H9 (cell line): ENCODE results near the gene TMEM145. TPM values are rescaled to one million over a fixed set of nuclear protein-coding genes. Genes with fewer than 3 reads are reported as not detected.

Experiments
- DNase-seq: peaks from one replicate; pipeline ENCODE4 v3.0.0-alpha.2; 2017
- H2AFZ ChIP-seq: one replicate; pipeline ENCODE4 v1.6.1; 2013; ENCODE audit warnings: mild to moderate bottlenecking, low read length, control low read depth, moderate library complexity
- H2AK5ac ChIP-seq: 2 replicates; pipeline ENCODE4 v1.6.1; 2013; ENCODE audit warnings: low read length, control low read depth, mixed read lengths; ENCODE audit not compliant: insufficient read length
- H2BK120ac ChIP-seq: one replicate; pipeline ENCODE4 v1.6.1; 2013; ENCODE audit warnings: low read depth, mild to moderate bottlenecking, low read length, control low read depth, inconsistent platforms; ENCODE audit not compliant: poor library complexity, severe bottlenecking
- H2BK12ac ChIP-seq: 2 replicates; pipeline ENCODE4 v1.6.1; 2013; ENCODE audit warnings: low read length, control low read depth, mixed read lengths, low read depth; ENCODE audit not compliant: insufficient read length
- H2BK15ac ChIP-seq: 2 replicates; pipeline ENCODE4 v1.6.1; 2013; ENCODE audit warnings: low read depth, low read length, control low read depth
- H2BK20ac ChIP-seq: one replicate; pipeline ENCODE4 v1.6.1; 2013; ENCODE audit warnings: low read depth, mild to moderate bottlenecking, low read length, control low read depth, inconsistent platforms; ENCODE audit not compliant: poor library complexity, severe bottlenecking
- H2BK5ac ChIP-seq: 2 replicates; pipeline ENCODE4 v1.6.1; 2013; ENCODE audit warnings: low read length, control low read depth, mixed read lengths; ENCODE audit not compliant: insufficient read length
- H3K14ac ChIP-seq: 2 replicates; pipeline ENCODE4 v1.6.1; 2013; ENCODE audit warnings: low read length, control low read depth; ENCODE audit not compliant: insufficient read depth
- H3K18ac ChIP-seq: 2 replicates; pipeline ENCODE4 v1.6.1; 2013; ENCODE audit warnings: low read depth, mild to moderate bottlenecking, mixed read lengths, low read length, control low read depth; ENCODE audit not compliant: insufficient read length
- H3K23ac ChIP-seq: 2 replicates; pipeline ENCODE4 v1.6.1; 2013; ENCODE audit warnings: low read length, control low read depth, mixed read lengths, low read depth; ENCODE audit not compliant: insufficient read length
- H3K23me2 ChIP-seq: 2 replicates; pipeline ENCODE4 v1.6.1; 2013; ENCODE audit warnings: low read depth, mild to moderate bottlenecking, mixed read lengths, low read length, control low read depth; ENCODE audit not compliant: insufficient read length, poor library complexity, severe bottlenecking
- H3K27ac ChIP-seq: 2 replicates; pipeline ENCODE4 v1.5.1; 2013; ENCODE audit warnings: low read length, control low read depth, mixed read lengths, low read depth; ENCODE audit not compliant: insufficient read length
- H3K27me3 ChIP-seq: 2 replicates; pipeline ENCODE4 v1.6.1; 2013; ENCODE audit warnings: low read length, control low read depth, inconsistent platforms; ENCODE audit not compliant: insufficient read depth
- H3K4ac ChIP-seq: 2 replicates; pipeline ENCODE4 v1.6.1; 2013; ENCODE audit warnings: low read depth, mild to moderate bottlenecking, control low read depth, inconsistent platforms, low read length, moderate library complexity
- H3K4me1 ChIP-seq: 2 replicates; pipeline ENCODE4 v1.6.1; 2013; ENCODE audit warnings: low read length, control low read depth, inconsistent platforms; ENCODE audit not compliant: insufficient read depth
- H3K4me2 ChIP-seq: 2 replicates; pipeline ENCODE4 v1.6.1; 2013; ENCODE audit warnings: low read length, control low read depth, mixed read lengths; ENCODE audit not compliant: insufficient read length, insufficient read depth
- H3K56ac ChIP-seq: 2 replicates; pipeline ENCODE4 v1.6.1; 2013; ENCODE audit warnings: low read depth, mild to moderate bottlenecking, mixed read lengths, low read length, control low read depth; ENCODE audit not compliant: insufficient read length
- H3K79me1 ChIP-seq: 2 replicates; pipeline ENCODE4 v1.6.1; 2013; ENCODE audit warnings: low read depth, mild to moderate bottlenecking, moderate library complexity, low read length, control low read depth, inconsistent platforms; ENCODE audit not compliant: insufficient read depth, poor library complexity, severe bottlenecking
- H3K79me2 ChIP-seq: 2 replicates; pipeline ENCODE4 v1.6.1; 2013; ENCODE audit warnings: low read length, control low read depth, inconsistent platforms; ENCODE audit not compliant: insufficient read depth
- H3K9ac ChIP-seq: 2 replicates; pipeline ENCODE4 v1.6.1; 2013; ENCODE audit warnings: low read length, control low read depth, mixed read lengths; ENCODE audit not compliant: insufficient read length; ENCODE audit errors: extremely low read depth
- H3K9me3 ChIP-seq: one replicate; pipeline ENCODE4 v1.6.1; 2013; ENCODE audit warnings: low read depth, low read length, inconsistent platforms; ENCODE audit not compliant: control insufficient read depth
- H3T11ph ChIP-seq: one replicate; pipeline ENCODE4 v1.6.1; 2013; ENCODE audit warnings: mild to moderate bottlenecking, low read length, control low read depth, inconsistent platforms
- H4K20me1 ChIP-seq: one replicate; pipeline ENCODE4 v1.6.1; 2013; ENCODE audit not compliant: control insufficient read depth, insufficient read length, insufficient read depth
- H4K5ac ChIP-seq: 2 replicates; pipeline ENCODE4 v1.6.1; 2013; ENCODE audit warnings: low read depth, mild to moderate bottlenecking, mixed read lengths, low read length, control low read depth; ENCODE audit not compliant: insufficient read length
- H4K8ac ChIP-seq: replicated peaks from 2 replicates; pipeline ENCODE4 v1.6.1; 2013; ENCODE audit warnings: low read length, control low read depth, mixed read lengths, low read depth; ENCODE audit not compliant: insufficient read length
- H4K91ac ChIP-seq: 2 replicates; pipeline ENCODE4 v1.6.1; 2013; ENCODE audit warnings: low read depth, mild to moderate bottlenecking, moderate library complexity, mixed read lengths, low read length, control low read depth; ENCODE audit not compliant: insufficient read length
- H3K27ac Mint-ChIP-seq, 3 experiments: 2 replicates in 2 of 3; 3 replicates in 1 of 3; pipeline ENCODE4 v1.8.0; 2020 to 2021; ENCODE audit warnings: mixed read lengths in 3 of 3, mild to moderate bottlenecking in 1 of 3, moderate library complexity in 1 of 3
- H3K27me3 Mint-ChIP-seq: 2 replicates; pipeline ENCODE4 v1.8.0; 2021; ENCODE audit warnings: low read depth, mild to moderate bottlenecking, moderate library complexity, mixed read lengths
- H3K36me3 Mint-ChIP-seq, 3 experiments: 2 replicates in 2 of 3; 3 replicates in 1 of 3; pipeline ENCODE4 v1.8.0; 2020 to 2021; ENCODE audit warnings: low read depth in 3 of 3, mixed read lengths in 3 of 3; ENCODE audit not compliant: insufficient read depth in 1 of 3
- H3K4me1 Mint-ChIP-seq, 2 experiments: 2 replicates each; pipeline ENCODE4 v1.8.0; 2020; ENCODE audit warnings: mixed read lengths in 2 of 2
- H3K4me3 Mint-ChIP-seq, 2 experiments: 2 replicates in 1 of 2; 3 replicates in 1 of 2; pipeline ENCODE4 v1.8.0; 2020 to 2021; ENCODE audit warnings: mild to moderate bottlenecking in 2 of 2, mixed read lengths in 2 of 2, moderate library complexity in 1 of 2
- H3K9me3 Mint-ChIP-seq, 2 experiments: 2 replicates in 1 of 2; 3 replicates in 1 of 2; pipeline ENCODE4 v1.8.0; 2020; ENCODE audit warnings: mild to moderate bottlenecking in 2 of 2, mixed read lengths in 2 of 2, moderate library complexity in 1 of 2
- WGBS: extraction: QIAGEN DNeasy Blood & Tissue Kit; methylation state at CpG from one replicate; pipeline ENCODE4 v1.1.7; 2013; ENCODE audit warnings: missing lambda C conversion rate, low lambda C conversion rate, mixed read lengths; ENCODE audit not compliant: insufficient read length; ENCODE audit errors: extremely low coverage; 5-methylcytosine and 5-hydroxymethylcytosine counted together
- total RNA-seq: library from RNA; stranded (reverse); gene quantifications from 2 replicates; pipeline ENCODE4 v1.2.1, GENCODE V29; 2021
- TF ChIP-seq, protein P1 (sequence below): fragments of 200-600 bp; sonication (generic); conservative IDR thresholded peaks from 3 replicates; pipeline ENCODE4 v1.8.0; 2021; ENCODE audit warnings: antibody characterized with exemption, mild to moderate bottlenecking

The TMEM145 gene
- total RNA-seq, 1 experiment from 2014 or later = 4.5 TPM

DNA sequence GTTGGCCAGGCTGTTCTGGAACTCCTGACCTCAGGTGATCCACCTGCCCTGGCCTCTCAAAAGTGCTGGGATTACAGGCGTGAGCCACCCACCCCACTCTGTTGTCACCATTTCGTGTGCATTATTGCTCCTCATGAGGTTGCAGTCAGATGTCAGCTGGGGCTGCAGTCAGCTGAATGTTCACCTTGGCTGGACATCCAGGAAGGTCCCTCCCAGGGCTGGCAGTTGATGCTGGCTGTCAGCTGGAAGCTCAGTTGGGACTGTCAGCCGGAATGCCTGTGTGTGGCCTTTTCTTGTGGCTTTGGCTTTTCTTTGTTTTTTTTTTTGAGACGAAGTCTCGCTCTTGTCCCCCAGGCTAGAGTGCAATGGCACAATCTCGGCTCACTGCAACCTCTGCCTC, 18.9 kb downstream of the TMEM145 start:
- Histone ChIP-seq H2AFZ (no peak overlapping the region), H3K4me2 (no peak overlapping the region), H3K56ac (no peak overlapping the region), H3K4me1 (no peaks in the 10 kb centered on the region), H2BK5ac (no peak overlapping the region), H2BK12ac (no peak overlapping the region), H3K14ac (no peak overlapping the region), H2BK20ac (no peak overlapping the region), H4K91ac (no peak overlapping the region), H2AK5ac (no peak overlapping the region), H4K8ac (no peak overlapping the region), H3K79me1 (peaks cover 6% of the 10 kb centered on the region), H3K27me3 (no peaks in the 10 kb centered on the region), H3K18ac (no peak overlapping the region), H3K23me2 (no peaks in the 10 kb centered on the region), H2BK15ac (no peak overlapping the region), H3K79me2 (peaks cover 5% of the 10 kb centered on the region; the same call in 1 of the 2 replicates), H3K9ac (no peak overlapping the region), H3K4ac (no peak overlapping the region), H3K27ac (no peak overlapping the region), H4K20me1 (no peaks in the 10 kb centered on the region), H3K9me3 (no peaks in the 10 kb centered on the region), H3K23ac (no peak overlapping the region), H3T11ph (no peak overlapping the region), H4K5ac (no peak overlapping the region), H2BK120ac (no peak overlapping the region)
- Mint-ChIP-seq H3K4me3 (no peak overlapping the region), H3K9me3 (no peaks in the 10 kb centered on the region), H3K36me3 (no peaks in the 10 kb centered on the region; a peak in 1 of 7 replicates), H3K27ac (no peak overlapping the region), H3K4me1 (peaks cover 16 to 20% of the 10 kb centered on the region in 2 experiments), H3K27me3 (peaks cover 2% of the 10 kb centered on the region; the same call in 1 of the 2 replicates)
- DNase-seq = no peak
- no CpG with 5 or more reads among the region's 6 CpGs for WGBS
- TF ChIP-seq, protein P1, sequence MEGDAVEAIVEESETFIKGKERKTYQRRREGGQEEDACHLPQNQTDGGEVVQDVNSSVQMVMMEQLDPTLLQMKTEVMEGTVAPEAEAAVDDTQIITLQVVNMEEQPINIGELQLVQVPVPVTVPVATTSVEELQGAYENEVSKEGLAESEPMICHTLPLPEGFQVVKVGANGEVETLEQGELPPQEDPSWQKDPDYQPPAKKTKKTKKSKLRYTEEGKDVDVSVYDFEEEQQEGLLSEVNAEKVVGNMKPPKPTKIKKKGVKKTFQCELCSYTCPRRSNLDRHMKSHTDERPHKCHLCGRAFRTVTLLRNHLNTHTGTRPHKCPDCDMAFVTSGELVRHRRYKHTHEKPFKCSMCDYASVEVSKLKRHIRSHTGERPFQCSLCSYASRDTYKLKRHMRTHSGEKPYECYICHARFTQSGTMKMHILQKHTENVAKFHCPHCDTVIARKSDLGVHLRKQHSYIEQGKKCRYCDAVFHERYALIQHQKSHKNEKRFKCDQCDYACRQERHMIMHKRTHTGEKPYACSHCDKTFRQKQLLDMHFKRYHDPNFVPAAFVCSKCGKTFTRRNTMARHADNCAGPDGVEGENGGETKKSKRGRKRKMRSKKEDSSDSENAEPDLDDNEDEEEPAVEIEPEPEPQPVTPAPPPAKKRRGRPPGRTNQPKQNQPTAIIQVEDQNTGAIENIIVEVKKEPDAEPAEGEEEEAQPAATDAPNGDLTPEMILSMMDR = no peak
